Measurements from ENCODE around the gene R3HDM2. TPM values are rescaled to one million over a fixed set of nuclear protein-coding genes. Genes with fewer than 3 reads are reported as not detected.

The R3HDM2 gene
- 10 to 100 TPM; 33.7 to 39.4 (median 37.9) TPM for total RNA-seq (2021; fragmentation: NEBNext Ultra II Directional; extraction: Animal tissue kit (Norgen Biotek cat#: 25700))
- long read RNA-seq, partial matches to known transcripts, result 3 of 16 reads
- long read RNA-seq, other reads (novel, unspliced or antisense), result 13 of 16 reads

GRCh38 chr12:57430931-57431566, at the start of gene R3HDM2:
TSS of gene R3HDM2 (minus strand) at chr12:57431043. CDS start at chr12:57310428, 120,615 bp downstream.
- Mint-ChIP-seq H3K27me3 (ENCODE audit: insufficient read depth) (no peaks in the 10 kb centered on the region; the same call in none of the 2 replicates), H3K9me3 (no peaks in the 10 kb centered on the region)

GRCh38 chr12:57479376-57480115, 48.7 kb upstream of the R3HDM2 start, which contains the start of gene ARHGAP9:
TSS of gene ARHGAP9 (minus strand) at chr12:57479866. CDS start at chr12:57479406, 460 bp downstream.
- Mint-ChIP-seq H3K27me3 (ENCODE audit: insufficient read depth) (peaks cover 26% of the 10 kb centered on the region), H3K9me3 (no peaks in the 10 kb centered on the region), H3K36me3 (ENCODE audit: low read depth) (no peaks in the 10 kb centered on the region), H3K27ac (no peak within 1 kb of the TSS), H3K4me3 (no peak within 1 kb of the TSS), H3K4me1 (ENCODE audit: low read depth) (peaks cover 36% of the 10 kb centered on the region)
- DNase-seq, result no peak
- no peak for TF ChIP-seq CTCF (IDR thresholded peaks at IDR 0.05)

More at GRCh38 chr12:57430931-57431566, at the start of gene R3HDM2:
- H3K4me3 Mint-ChIP-seq, result peak within 1 kb of the TSS; percentile 93
- no peaks in the 10 kb centered on the region for H3K36me3 Mint-ChIP-seq (ENCODE audit: low read depth)
- H3K4me1 Mint-ChIP-seq (ENCODE audit: low read depth), result peaks cover 22% of the 10 kb centered on the region
- H3K27ac Mint-ChIP-seq, result peak within 1 kb of the TSS; percentile 97
- TF ChIP-seq CTCF (IDR thresholded peaks at IDR 0.05), result no peak
- peak; percentile 91 for DNase-seq

DNA sequence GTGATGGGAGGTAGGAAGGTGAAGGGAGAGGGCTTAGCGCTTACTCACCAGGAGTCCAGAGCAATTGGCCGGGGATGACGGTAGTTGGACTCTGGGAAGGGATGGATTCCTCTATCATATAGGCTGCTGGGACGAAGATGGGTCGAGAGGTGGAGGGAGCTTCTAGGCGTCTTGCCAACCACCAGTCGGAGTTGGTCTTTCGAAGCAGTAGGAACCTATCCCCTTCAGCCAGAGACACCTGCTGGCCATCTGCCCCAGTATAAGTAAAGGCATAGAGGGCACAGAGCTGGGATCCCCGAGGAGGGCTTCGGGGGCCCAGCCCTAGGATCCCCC, 48.2 kb upstream of the R3HDM2 start:
- H3K27ac Mint-ChIP-seq, result no peak overlapping the region
- no peak for TF ChIP-seq CTCF (IDR thresholded peaks at IDR 0.05)
- H3K9me3 Mint-ChIP-seq, result no peaks in the 10 kb centered on the region
- H3K27me3 Mint-ChIP-seq (ENCODE audit: insufficient read depth), result peaks cover 31% of the 10 kb centered on the region
- H3K36me3 Mint-ChIP-seq (ENCODE audit: low read depth), result no peaks in the 10 kb centered on the region; the same call in 1 of the 2 replicates
- H3K4me3 Mint-ChIP-seq, result no peak overlapping the region
- H3K4me1 Mint-ChIP-seq (ENCODE audit: low read depth), result peaks cover 36% of the 10 kb centered on the region
- no peak for DNase-seq

GRCh38 chr12:57477710-57478681, 47.2 kb upstream of the R3HDM2 start:
- TF ChIP-seq CTCF (IDR thresholded peaks at IDR 0.05), result no peak
- Mint-ChIP-seq H3K27me3 (ENCODE audit: insufficient read depth) (peaks cover 39% of the 10 kb centered on the region), H3K9me3 (no peaks in the 10 kb centered on the region), H3K27ac (peak overlapping the region; percentile 5; the same call in 1 of the 2 replicates), H3K4me3 (no peak overlapping the region), H3K4me1 (ENCODE audit: low read depth) (peaks cover 28% of the 10 kb centered on the region), H3K36me3 (ENCODE audit: low read depth) (no peaks in the 10 kb centered on the region; the same call in 1 of the 2 replicates)
- DNase-seq, result no peak
